ENCODE data around the gene ATAD3B. TPM values are rescaled to one million over a fixed set of nuclear protein-coding genes. Genes with fewer than 3 reads are reported as not detected.

Gene ATAD3B
- total RNA-seq, 1 donor from 2014 or later: 63.0 TPM

GRCh38 chr1:1430114-1430982 lies 41.2 kb upstream of the ATAD3B start:
- Histone ChIP-seq H4K20me1 (ENCODE audit: insufficient read depth, low read length) (no peaks in the 10 kb centered on the region), H3K4me2 (ENCODE audit: low read length) (peak overlapping the region; percentile 33), H3K36me3 (ENCODE audit: insufficient read depth, low read length) (no peaks in the 10 kb centered on the region), H3K27me3 (ENCODE audit: insufficient read depth, low read length) (no peaks in the 10 kb centered on the region), H3K4me1 (ENCODE audit: insufficient read depth, low read length) (peaks cover 29% of the 10 kb centered on the region), H3K4me3 (ENCODE audit: insufficient read depth, low read depth, low read length) (no peak overlapping the region), H2AFZ (ENCODE audit: low read depth, low read length) (peak overlapping the region; percentile 81), H3K9ac (ENCODE audit: low read length) (no peak overlapping the region), H3K79me2 (ENCODE audit: insufficient read depth, low read length) (no peaks in the 10 kb centered on the region), H3K27ac (ENCODE audit: low read depth, low read length) (no peak overlapping the region), H3K9me3 (ENCODE audit: insufficient read depth, low read depth, low read length) (no peaks in the 10 kb centered on the region)
- FAIRE-seq: no peak
- no peaks in the 10 kb centered on the region for H3K9me3 Mint-ChIP-seq (ENCODE audit: unreplicated experiment)
- no peak for TF ChIP-seq EZH2 (IDR thresholded peaks at IDR 0.05; ENCODE audit: insufficient read depth, low read length)
- peak; percentile 5 for TF ChIP-seq CTCF (IDR thresholded peaks at IDR 0.05; ENCODE audit: insufficient read depth, low read depth, low read length)
- H3K4me3 Mint-ChIP-seq (ENCODE audit: unreplicated experiment): peak overlapping the region; percentile 41
- H3K36me3 Mint-ChIP-seq (ENCODE audit: low read depth, unreplicated experiment): no peaks in the 10 kb centered on the region
- H3K27ac Mint-ChIP-seq (ENCODE audit: unreplicated experiment): peak overlapping the region; percentile 75
- peaks cover 16% of the 10 kb centered on the region for H3K4me1 Mint-ChIP-seq (ENCODE audit: low read depth, unreplicated experiment)
- DNase-seq (ENCODE audit: low read depth): peak; percentile 32
- no peaks in the 10 kb centered on the region for H3K27me3 Mint-ChIP-seq (ENCODE audit: low read depth, unreplicated experiment)

GRCh38 chr1:1430992-1431844 lies 40.3 kb upstream of the ATAD3B start:
- Histone ChIP-seq H3K9me3 (ENCODE audit: insufficient read depth, low read depth, low read length) (no peaks in the 10 kb centered on the region), H3K27me3 (ENCODE audit: insufficient read depth, low read length) (no peaks in the 10 kb centered on the region), H3K9ac (ENCODE audit: low read length) (no peak overlapping the region), H3K4me2 (ENCODE audit: low read length) (no peak overlapping the region), H2AFZ (ENCODE audit: low read depth, low read length) (no peak overlapping the region), H3K27ac (ENCODE audit: low read depth, low read length) (no peak overlapping the region), H3K4me3 (ENCODE audit: insufficient read depth, low read depth, low read length) (no peak overlapping the region), H3K79me2 (ENCODE audit: insufficient read depth, low read length) (no peaks in the 10 kb centered on the region), H4K20me1 (ENCODE audit: insufficient read depth, low read length) (no peaks in the 10 kb centered on the region), H3K36me3 (ENCODE audit: insufficient read depth, low read length) (no peaks in the 10 kb centered on the region), H3K4me1 (ENCODE audit: insufficient read depth, low read length) (peaks cover 33% of the 10 kb centered on the region)
- H3K9me3 Mint-ChIP-seq (ENCODE audit: unreplicated experiment): no peaks in the 10 kb centered on the region
- FAIRE-seq: no peak
- H3K27ac Mint-ChIP-seq (ENCODE audit: unreplicated experiment): peak overlapping the region; percentile 12
- DNase-seq (ENCODE audit: low read depth): no peak
- no peak overlapping the region for H3K4me3 Mint-ChIP-seq (ENCODE audit: unreplicated experiment)
- H3K27me3 Mint-ChIP-seq (ENCODE audit: low read depth, unreplicated experiment): no peaks in the 10 kb centered on the region
- TF ChIP-seq EZH2 (IDR thresholded peaks at IDR 0.05; ENCODE audit: insufficient read depth, low read length) (no peak), CTCF (IDR thresholded peaks at IDR 0.05; ENCODE audit: insufficient read depth, low read depth, low read length) (no peak)
- no peaks in the 10 kb centered on the region for H3K36me3 Mint-ChIP-seq (ENCODE audit: low read depth, unreplicated experiment)
- peaks cover 16% of the 10 kb centered on the region for H3K4me1 Mint-ChIP-seq (ENCODE audit: low read depth, unreplicated experiment)
